ENCODE measurements around the gene ENHO.

The ENHO gene

GRCh38 chr9:34475097-34475496, 47.7 kb downstream of the ENHO start:
- DNase-seq (ENCODE audit: low read depth in 2 of 2): no peak

Data from stimulated activated CD8-positive, alpha-beta memory T cell treated with anti-CD3 and anti-CD28 coated beads, Interleukin-2, amount 100 ng/mL, for 48 hours (primary cell).